HepG2 (cell line): ENCODE results near the gene CYP46A1. TPM values are rescaled to one million over a fixed set of nuclear protein-coding genes. Genes with fewer than 3 reads are reported as not detected.

Experiments
- ATAC-seq: fragments of 200-7000 bp; cut with Tn5 transposase; 3 replicates; pipeline ENCODE4 v1.9.1; 2020; ENCODE audit warnings: mild to moderate bottlenecking, moderate library complexity
- BruUV-seq: library from RNA; stranded (reverse); fragments of 400-500 nt; replicated peaks from 2 replicates; lab custom pipeline; 2021; lab: Mats Ljungman, UMichigan
- CTCF ChIA-PET: fragments of 300-600 bp; formaldehyde crosslinking; extraction: SDS; loops from one replicate; lab custom pipeline; 2021; ENCODE audit warnings: low total read pairs, inconsistent platforms, low intra/inter-chr PET ratio; lab: Yijun Ruan, JAX
- POLR2A ChIA-PET: fragments of 350-600 bp; sonication (Branson Sonifier 250); formaldehyde crosslinking; loops from one replicate; lab custom pipeline; 2020; ENCODE audit warnings: antibody characterized with exemption, inconsistent platforms; lab: Yijun Ruan, JAX
- DNase-seq: peaks from one replicate; pipeline ENCODE4 v3.0.0-alpha.2; 2015; ENCODE audit warnings: low spot score
- FAIRE-seq: peaks from 3 replicates; lab custom pipeline; 2011; peaks lifted over from hg19 to GRCh38; lab: Jason Lieb, UNC
- H2AFZ ChIP-seq: one replicate; pipeline ENCODE4 v1.6.1; 2011; ENCODE audit warnings: low read length, inconsistent platforms
- H3K27ac ChIP-seq: fragments of 300-600 bp; 3 replicates; pipeline ENCODE4 v1.8.0; 2011; ENCODE audit warnings: mixed run types, mild to moderate bottlenecking, mixed read lengths, low read length, inconsistent platforms; ENCODE audit not compliant: insufficient read depth; ENCODE audit errors: extremely low read length
- H3K27me3 ChIP-seq, 2 experiments: fragments of 200-600 bp in 1 of 2; 2 replicates in 1 of 2; 3 replicates in 1 of 2; pipeline versions ENCODE4 v1.6.0 to v1.8.0; 2011; ENCODE audit warnings: low read length in 2 of 2, mild to moderate bottlenecking in 2 of 2, moderate library complexity in 2 of 2, inconsistent platforms in 1 of 2; ENCODE audit not compliant: insufficient read depth in 2 of 2, control insufficient read depth in 1 of 2
- H3K36me3 ChIP-seq, 2 experiments: fragments of 200-600 bp in 1 of 2; replicated peaks in 1 of 2; 2 replicates in 1 of 2; 3 replicates in 1 of 2; pipeline versions ENCODE4 v1.5.1 to v1.8.0; 2011; ENCODE audit warnings: low read length in 2 of 2, inconsistent platforms in 1 of 2; ENCODE audit not compliant: insufficient read depth in 2 of 2, control insufficient read depth in 1 of 2
- H3K4me1 ChIP-seq: 2 replicates; pipeline ENCODE4 v1.5.1; 2012; ENCODE audit warnings: low read length, inconsistent platforms; ENCODE audit not compliant: insufficient read depth
- H3K4me2 ChIP-seq: 2 replicates; pipeline ENCODE4 v1.6.0; 2011; ENCODE audit warnings: low read depth, low read length, inconsistent platforms
- H3K4me3 ChIP-seq, 3 experiments: fragments of 200-600 bp in 1 of 3; sonication (generic), shearing (Covaris generic) in 1 of 3; replicated peaks in 1 of 3; 2 replicates each; pipeline ENCODE4 v1.5.1; 2011 to 2016; ENCODE audit warnings: low read length in 3 of 3, inconsistent platforms in 2 of 3, low read depth in 2 of 3, mild to moderate bottlenecking in 2 of 3, control low read depth in 1 of 3, mixed read lengths in 1 of 3; ENCODE audit not compliant: insufficient read depth in 1 of 3
- H3K79me2 ChIP-seq: one replicate; pipeline ENCODE4 v1.6.1; 2011; ENCODE audit warnings: low read length, inconsistent platforms; ENCODE audit not compliant: insufficient read depth
- H3K9ac ChIP-seq: 2 replicates; pipeline ENCODE4 v1.6.0; 2011; ENCODE audit warnings: mild to moderate bottlenecking, low read depth, low read length, inconsistent platforms; ENCODE audit not compliant: insufficient read depth
- H3K9me3 ChIP-seq: 2 replicates; pipeline ENCODE4 v1.5.1; 2012; ENCODE audit warnings: mild to moderate bottlenecking, low read length
- H4K20me1 ChIP-seq: 2 replicates; pipeline ENCODE4 v1.6.0; 2011; ENCODE audit warnings: inconsistent platforms, mild to moderate bottlenecking, low read length, moderate library complexity; ENCODE audit not compliant: insufficient read depth
- ELF4 ChIP-seq: sonication (generic); formaldehyde crosslinking; IDR thresholded peaks from 2 replicates; pipeline ENCODE4 v1.5.0; 2020; ENCODE audit warnings: missing genetic modification reagents, mild to moderate bottlenecking, moderate library complexity, borderline replicate concordance
- STAG1 ChIP-seq: sonication (generic); formaldehyde crosslinking; IDR thresholded peaks from 2 replicates; pipeline ENCODE4 v1.4.0; 2020; ENCODE audit warnings: missing genetic modification reagents
- ZMYM4 ChIP-seq: sonication (generic); formaldehyde crosslinking; IDR thresholded peaks from 2 replicates; pipeline ENCODE4 v1.8.1; 2023; ENCODE audit warnings: mild to moderate bottlenecking, missing genetic modification reagents
- ZNF282 ChIP-seq: fragments of 450-650 bp; IDR thresholded peaks from 2 replicates; pipeline ENCODE4 v1.6.1; 2018; ENCODE audit not compliant: partially characterized antibody
- ZNF607 ChIP-seq: sonication (generic); formaldehyde crosslinking; IDR thresholded peaks from 2 replicates; pipeline ENCODE4 v1.5.1; 2020; ENCODE audit warnings: missing genetic modification reagents, mild to moderate bottlenecking, borderline replicate concordance
- ZNF879 ChIP-seq: sonication (generic); formaldehyde crosslinking; IDR thresholded peaks from 2 replicates; pipeline ENCODE4 v1.8.1; 2023; ENCODE audit warnings: missing genetic modification reagents
- WGBS: methylation state at CpG from one replicate; pipeline ENCODE4 v1.1.6; 2017; ENCODE audit warnings: low lambda C conversion rate; 5-methylcytosine and 5-hydroxymethylcytosine counted together
- in situ Hi-C: cut with HindIII; loops from 2 replicates; pipeline ENCODE4 v1.10.0; 2017; ENCODE audit warnings: low pct_unique_long_range_greater_than_20kb; ENCODE audit not compliant: extremely low pct_ligation_motif_present
- intact Hi-C: fragments of 100-400 bp; cut with micrococcal nuclease; formaldehyde crosslinking; loops from one replicate; pipeline ENCODE4 v1.10.0; 2022; ENCODE audit not compliant: unreplicated experiment
- polyA plus RNA-seq, 8 experiments: library from polyadenylated mRNA; depleted of rRNA in 3 of 8; stranded (reverse) in 7 of 8; unstranded in 1 of 8; fragments of >200 nt; fragmentation: Illumina TruSeq in 4 of 8; extraction: Trizol in 4 of 8; gene quantifications; 2 replicates each; pipeline versions ENCODE4 v1.2.1 to v1.2.3, GENCODE V29; 2011 to 2016; ENCODE audit warnings: low read depth in 4 of 8, missing spikeins in 1 of 8, mixed read lengths in 1 of 8; ENCODE audit not compliant: insufficient read depth in 1 of 8
- total RNA-seq, 5 experiments: library from RNA; depleted of rRNA; stranded (reverse); fragments of >200 nt; fragmentation: Illumina TruSeq; extraction: Trizol; gene quantifications; 2 replicates each; pipeline ENCODE4 v1.2.3, GENCODE V29; 2016; ENCODE audit warnings: low read depth in 1 of 5

The CYP46A1 gene
- total and polyA plus RNA-seq, 2 of the 13 experiments (the other 11 are each of a cell fraction or from before 2014, with no cell fraction given), result not detected

- H3K4me1 ChIP-seq, result no peaks in the 10 kb centered on the region
- 62% methylated on average over 6 of the region's 6 CpGs for WGBS
- H3K9me3 ChIP-seq, result no peaks in the 10 kb centered on the region
- peaks cover 2% of the 10 kb centered on the region in 2 experiments; a peak in 2 of 5 replicates for H3K27me3 ChIP-seq
- H3K9ac ChIP-seq, result no peak overlapping the region
- H3K79me2 ChIP-seq, result no peaks in the 10 kb centered on the region
- no peak; the same call in 2 of the 3 replicates for ATAC-seq
- FAIRE-seq, result no peak
- in situ Hi-C loops, result no loop called here
- no peaks in the 10 kb centered on the region for H3K36me3 ChIP-seq
- POLR2A ChIA-PET, result no interaction called here
- no peak for TF ChIP-seq ZNF607
- TF ChIP-seq ZNF879 (CRISPR knock-in tag), result no peak
- TF ChIP-seq ELF4, result no peak
- no peak for TF ChIP-seq ZNF282
- TF ChIP-seq STAG1, result no peak
- TF ChIP-seq, all 625 proteins: peak for 0
- intact Hi-C loops, result no loop called here
- CTCF ChIA-PET, result no interaction called here
- Histone ChIP-seq H3K4me2 (no peak overlapping the region), H4K20me1 (no peaks in the 10 kb centered on the region), H2AFZ (no peak overlapping the region), H3K27ac (no peak overlapping the region), H3K4me3 (no peak overlapping the region)
- DNase-seq, result no peak
- no TSS peak for BruUV-seq
These were observed 40.8 kb upstream of the CYP46A1 start for GRCh38 chr14:99643343-99643742.

GRCh38 chr14:99644035-99644587, 40.0 kb upstream of the CYP46A1 start:
- ChIA-PET CTCF (no interaction called here), POLR2A (no interaction called here)
- 48% methylated on average over 11 of the region's 11 CpGs for WGBS
- no peak for DNase-seq
- Histone ChIP-seq H3K36me3 (no peaks in the 10 kb centered on the region), H3K27ac (no peak overlapping the region), H3K79me2 (no peaks in the 10 kb centered on the region), H3K4me2 (no peak overlapping the region), H2AFZ (no peak overlapping the region), H3K27me3 (peaks cover 2 to 5% of the 10 kb centered on the region in 2 experiments; a peak in 2 of 5 replicates)
- FAIRE-seq, result no peak
- intact Hi-C loops, result no loop called here
- TF ChIP-seq ZMYM4 (CRISPR knock-in tag), result no peak
- TF ChIP-seq, all 625 proteins: peak for 0
- Histone ChIP-seq H3K9me3 (no peaks in the 10 kb centered on the region), H3K4me1 (peaks cover 5% of the 10 kb centered on the region), H4K20me1 (no peaks in the 10 kb centered on the region), H3K4me3 (no peak overlapping the region), H3K9ac (no peak overlapping the region)
- in situ Hi-C loops, result no loop called here
- ATAC-seq, result no peak
- no TSS peak for BruUV-seq
